HepG2 (cell line): ENCODE data around the gene SELPLG.

Experiments used
- BRF2 ChIP-seq: sonication (generic); formaldehyde crosslinking; IDR thresholded peaks from 2 replicates; pipeline ENCODE4 v1.8.1; 2022; ENCODE audit warnings: mild to moderate bottlenecking, missing genetic modification reagents
- CSRNP1 ChIP-seq: sonication (generic); formaldehyde crosslinking; IDR thresholded peaks from 2 replicates; pipeline ENCODE4 v1.8.1; 2023; ENCODE audit warnings: mild to moderate bottlenecking, missing genetic modification reagents
- CTCF ChIP-seq: sonication (generic); formaldehyde crosslinking; IDR thresholded peaks from 2 replicates; pipeline ENCODE4 v1.5.0; 2020; ENCODE audit warnings: mild to moderate bottlenecking, missing genetic modification reagents, moderate library complexity
- EP300 ChIP-seq, 3 experiments: sonication (generic) in 1 of 3; formaldehyde crosslinking in 1 of 3; IDR thresholded peaks; 2 replicates each; pipeline versions ENCODE4 v1.5.1 to v1.6.1; 2011 to 2020; ENCODE audit warnings: low read depth in 2 of 3, low read length in 2 of 3, borderline replicate concordance in 1 of 3, improper control_type of control experiment in 1 of 3, mild to moderate bottlenecking in 1 of 3, missing genetic modification reagents in 1 of 3, moderate library complexity in 1 of 3
- GABPA ChIP-seq, 2 experiments: IDR thresholded peaks; 2 replicates each; pipeline ENCODE4 v1.6.1; 2011 to 2016; ENCODE audit warnings: low read depth in 2 of 2, low read length in 1 of 2, missing biosample characterization in 1 of 2, missing genetic modification characterization in 1 of 2
- KDM1A ChIP-seq: IDR thresholded peaks from 2 replicates; pipeline ENCODE4 v1.6.1; 2016; ENCODE audit warnings: missing compliant biosample characterization
- KDM6A ChIP-seq: IDR thresholded peaks from 2 replicates; pipeline ENCODE4 v1.6.1; 2016; ENCODE audit warnings: low read depth
- KLF12 ChIP-seq: sonication (generic); formaldehyde crosslinking; IDR thresholded peaks from 2 replicates; pipeline ENCODE4 v1.4.0; 2020; ENCODE audit warnings: missing genetic modification reagents, borderline replicate concordance
- NFIB ChIP-seq: sonication (generic); formaldehyde crosslinking; IDR thresholded peaks from 2 replicates; pipeline ENCODE4 v1.9.0; 2021; ENCODE audit warnings: missing genetic modification reagents, mild to moderate bottlenecking, borderline replicate concordance
- PHF8 ChIP-seq: sonication (generic); formaldehyde crosslinking; IDR thresholded peaks from 2 replicates; pipeline ENCODE4 v1.5.0; 2020; ENCODE audit warnings: missing genetic modification reagents
- POLR2A ChIP-seq, 2 experiments: IDR thresholded peaks; 2 replicates each; pipeline ENCODE4 v1.6.1; 2011; ENCODE audit warnings: low read depth in 2 of 2, low read length in 2 of 2, mild to moderate bottlenecking in 1 of 2, moderate library complexity in 1 of 2; ENCODE audit not compliant: insufficient read depth in 1 of 2
- RAD51 ChIP-seq: fragments of 450-650 bp; IDR thresholded peaks from 2 replicates; pipeline ENCODE4 v1.6.1; 2016; ENCODE audit warnings: borderline replicate concordance
- STAT6 ChIP-seq: sonication (generic); formaldehyde crosslinking; IDR thresholded peaks from 2 replicates; pipeline ENCODE4 v1.4.0; 2020; ENCODE audit warnings: missing genetic modification reagents, mild to moderate bottlenecking, borderline replicate concordance
- ZZZ3 ChIP-seq: sonication (generic); formaldehyde crosslinking; IDR thresholded peaks from 2 replicates; pipeline ENCODE4 v1.4.0; 2020; ENCODE audit warnings: missing genetic modification reagents, mild to moderate bottlenecking, borderline replicate concordance

- TF ChIP-seq STAT6 (CRISPR knock-in tag), result no peak
- TF ChIP-seq PHF8 (CRISPR knock-in tag), result no peak
- TF ChIP-seq POLR2A (IDR thresholded peaks at IDR 0.05; ENCODE audit: insufficient read depth in 1 of 2, low read depth in 2 of 2, low read length in 2 of 2), result no peak
- TF ChIP-seq CSRNP1 (CRISPR knock-in tag), result no peak
- TF ChIP-seq ZZZ3 (CRISPR knock-in tag), result no peak
- no peak for TF ChIP-seq CTCF (CRISPR knock-in tag)
- no peak for TF ChIP-seq GABPA (IDR thresholded peaks at IDR 0.05; ENCODE audit: low read depth, low read length)
- no peak for TF ChIP-seq GABPA (CRISPR knock-in tag; IDR thresholded peaks at IDR 0.05; ENCODE audit: low read depth)
- no peak for TF ChIP-seq RAD51
- TF ChIP-seq KLF12 (CRISPR knock-in tag), result no peak
- no peak for TF ChIP-seq BRF2 (CRISPR knock-in tag)
- TF ChIP-seq NFIB (CRISPR knock-in tag), result no peak
- TF ChIP-seq EP300 (IDR thresholded peaks at IDR 0.05; ENCODE audit: low read depth in 2 of 2, low read length in 2 of 2), result no peak
- TF ChIP-seq EP300 (CRISPR knock-in tag; IDR thresholded peaks at IDR 0.05; ENCODE audit: borderline replicate concordance), result no peak
- TF ChIP-seq KDM1A (CRISPR knock-in tag), result no peak
- TF ChIP-seq KDM6A, result no peak
These were observed 41.4 kb downstream of the SELPLG start for GRCh38 chr12:108592033-108592909.
